Hematopoietic multipotent progenitor cell treated with erythropoietin and hydrocortisone succinate and interleukin-3 and kit ligand, for 17 days (in vitro differentiated cells): ENCODE results near the gene SMIM9.
A peak's percentile ranks its signal among the peaks of the same experiment; 100 is the strongest.

Experiments used
- DNase-seq: peaks from one replicate; pipeline ENCODE4 v3.0.0-alpha.2; 2015; ENCODE audit warnings: low spot score

Gene SMIM9

DNA sequence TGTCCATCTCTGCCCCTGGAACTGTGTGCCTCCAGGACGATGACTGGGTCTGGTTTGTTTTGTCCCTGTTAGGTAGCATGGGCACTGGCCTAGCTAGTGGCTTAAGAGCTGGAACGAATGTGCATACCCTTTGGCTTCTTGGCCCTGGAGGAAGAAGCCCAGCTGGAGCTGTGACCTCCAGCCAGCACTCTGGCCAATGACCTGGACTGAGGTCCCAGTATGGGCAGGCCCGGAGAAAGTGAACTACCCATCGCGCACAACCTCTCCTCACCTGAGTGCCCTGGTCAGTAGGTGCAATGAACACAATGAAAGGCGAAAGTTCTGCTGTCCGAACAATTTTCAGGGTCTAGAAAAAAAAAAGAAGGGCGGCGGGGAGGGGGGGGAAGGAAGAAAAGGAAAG, 53.5 kb downstream of the SMIM9 start:
- no peak for DNase-seq

DNA sequence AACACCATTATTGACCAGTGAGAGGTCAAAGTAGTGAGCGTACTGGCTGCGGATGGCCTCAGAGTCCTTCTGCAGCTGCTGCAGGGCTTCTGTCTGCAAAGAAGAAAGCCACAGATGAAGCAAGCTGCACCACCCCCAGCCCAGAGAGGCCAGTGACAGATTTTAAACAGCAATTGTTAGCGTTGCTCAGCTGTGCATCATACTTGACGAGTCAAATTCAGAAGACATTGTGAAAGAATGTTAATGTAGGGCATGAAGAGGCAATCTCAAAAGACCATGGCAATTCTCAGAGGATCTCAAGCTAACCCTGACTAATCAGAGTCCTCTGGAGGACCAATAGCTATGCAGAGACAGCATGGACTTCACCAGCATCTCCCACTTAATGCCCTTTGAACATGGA, 55.2 kb downstream of the SMIM9 start:
- DNase-seq, result no peak

DNA sequence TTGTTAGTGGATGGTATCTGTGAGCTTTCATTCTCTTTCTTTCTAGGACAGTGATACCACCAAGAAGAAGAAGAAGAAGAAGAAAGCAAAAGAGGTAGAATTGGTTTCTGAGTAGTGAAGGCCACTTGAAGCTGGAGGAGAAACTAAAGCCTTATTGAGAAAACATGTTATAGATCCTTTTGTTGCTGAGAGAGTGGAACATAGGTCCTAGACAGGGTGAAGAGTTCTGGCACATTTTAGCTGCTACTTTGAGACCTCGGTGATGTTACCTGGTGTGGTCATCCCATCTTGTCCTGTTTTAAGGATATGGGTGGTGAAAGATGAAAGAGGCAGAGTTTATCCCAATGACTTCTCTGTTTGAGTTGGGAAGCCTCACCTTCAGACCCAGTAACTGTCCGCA, 57.7 kb downstream of the SMIM9 start:
- no peak for DNase-seq

DNA sequence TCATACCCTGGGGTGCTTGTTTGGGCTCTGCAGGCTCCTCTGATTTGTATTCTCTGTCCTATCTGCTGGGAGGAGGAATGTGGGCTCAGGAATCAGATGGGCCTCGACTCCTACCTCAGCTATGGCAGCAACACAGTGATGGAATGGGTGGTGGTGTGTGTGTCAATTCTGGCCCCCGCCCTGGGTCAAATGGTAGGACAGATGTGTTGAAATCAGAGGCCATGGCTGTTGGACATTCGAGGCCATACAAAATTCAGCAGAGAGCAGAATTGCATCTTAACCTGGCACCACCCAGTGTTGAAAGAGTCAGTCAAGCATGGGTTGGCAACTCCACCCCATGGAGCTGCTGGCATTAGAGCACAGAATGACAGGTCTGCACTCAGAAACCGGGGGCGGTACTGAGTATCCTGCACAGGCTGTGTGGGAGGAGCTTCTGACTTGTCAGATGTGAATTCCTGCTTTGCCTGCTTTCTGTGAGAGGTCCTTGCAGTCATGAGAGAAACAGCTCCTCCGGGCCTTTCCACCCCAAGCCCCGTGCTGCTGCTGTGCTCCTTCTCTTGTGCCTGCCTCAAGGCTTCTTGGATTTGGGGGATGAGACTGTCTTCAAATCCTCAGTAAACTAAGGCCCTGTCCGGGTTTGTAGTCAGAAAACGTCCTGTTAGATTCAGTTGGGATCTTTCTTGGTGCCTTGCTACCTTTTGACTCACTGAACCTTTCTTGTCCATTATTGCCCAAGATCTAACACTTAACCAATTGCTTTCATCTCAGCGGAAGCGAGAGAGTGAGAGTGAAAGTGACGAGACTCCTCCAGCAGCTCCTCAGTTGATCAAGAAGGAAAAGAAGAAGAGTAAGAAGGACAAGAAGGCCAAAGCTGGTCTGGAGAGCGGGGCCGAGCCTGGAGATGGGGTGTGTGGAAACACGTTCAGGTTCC, 58.8 kb downstream of the SMIM9 start:
- peak; percentile 82 for DNase-seq

DNA sequence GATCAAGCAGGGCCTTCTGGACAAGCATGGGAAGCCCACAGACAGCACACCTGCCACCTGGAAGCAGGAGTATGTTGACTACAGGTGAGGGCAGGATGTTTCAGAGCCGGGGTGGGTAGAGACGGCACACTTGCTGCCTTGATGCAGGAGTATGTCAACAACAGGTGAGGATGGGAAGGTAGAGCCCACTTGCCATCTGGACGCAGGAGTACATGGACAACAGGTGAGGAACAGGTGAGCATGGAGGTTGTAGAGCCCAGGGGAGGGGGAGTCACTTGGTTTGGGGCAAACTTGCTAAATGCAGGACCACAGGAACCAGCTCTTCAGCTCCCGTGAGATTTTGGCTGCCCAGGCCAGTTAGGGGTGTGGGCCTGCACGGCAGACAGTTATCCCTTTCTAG, 59.8 kb downstream of the SMIM9 start:
- DNase-seq, result no peak
